OCI-LY1 (cell line): ENCODE data around the gene SLC9A6.

Experiments
- H2AFZ ChIP-seq: fragments of 200-600 bp; sonication (generic), shearing (Covaris generic); 2 replicates; pipeline ENCODE4 v1.6.0; 2014; ENCODE audit warnings: antibody characterized with exemption, mild to moderate bottlenecking, low read length
- H3F3A ChIP-seq: fragments of 200-600 bp; sonication (generic), shearing (Covaris generic); 2 replicates; pipeline ENCODE4 v1.6.0; 2014; ENCODE audit warnings: mild to moderate bottlenecking, antibody characterized with exemption, low read length, moderate library complexity; ENCODE audit not compliant: insufficient read depth
- H3K27ac ChIP-seq: fragments of 200-600 bp; sonication (generic); 2 replicates; pipeline ENCODE4 v1.5.1; 2014; ENCODE audit warnings: low read length, mixed run types, mild to moderate bottlenecking, low read depth; ENCODE audit not compliant: poor library complexity, severe bottlenecking
- H3K27me3 ChIP-seq: fragments of 200-600 bp; sonication (generic); 2 replicates; pipeline ENCODE4 v1.6.0; 2014; ENCODE audit warnings: antibody characterized with exemption, mild to moderate bottlenecking, low read length, moderate library complexity; ENCODE audit not compliant: insufficient read depth
- H3K36me3 ChIP-seq: fragments of 200-600 bp; sonication (generic); 2 replicates; pipeline ENCODE4 v1.6.1; 2014; ENCODE audit warnings: mild to moderate bottlenecking, antibody characterized with exemption, low read length, moderate library complexity, mixed read lengths; ENCODE audit not compliant: insufficient read depth
- H3K4me1 ChIP-seq: fragments of 200-600 bp; sonication (generic); 2 replicates; pipeline ENCODE4 v1.5.1; 2014; ENCODE audit warnings: mild to moderate bottlenecking, low read length, moderate library complexity; ENCODE audit not compliant: insufficient read depth, severe bottlenecking
- H3K4me2 ChIP-seq: fragments of 200-600 bp; sonication (generic), shearing (Covaris generic); 2 replicates; pipeline ENCODE4 v1.6.1; 2014; ENCODE audit warnings: low read length
- H3K4me3 ChIP-seq: fragments of 200-600 bp; sonication (generic); 2 replicates; pipeline ENCODE4 v1.5.1; 2014; ENCODE audit warnings: low read length, low read depth, mild to moderate bottlenecking, mixed read lengths; ENCODE audit not compliant: poor library complexity, severe bottlenecking
- H3K79me2 ChIP-seq: fragments of 200-600 bp; shearing (Covaris generic); 2 replicates; pipeline ENCODE4 v1.6.1; 2016; ENCODE audit warnings: mixed run types, low read length, mixed read lengths; ENCODE audit not compliant: insufficient read depth
- H3K9ac ChIP-seq: fragments of 200-600 bp; sonication (generic), shearing (Covaris generic); 2 replicates; pipeline ENCODE4 v1.6.1; 2014; ENCODE audit warnings: mild to moderate bottlenecking, low read length, mixed read lengths
- H3K9me2 ChIP-seq: fragments of 200-600 bp; sonication (generic), shearing (Covaris generic); 2 replicates; pipeline ENCODE4 v1.6.1; 2014; ENCODE audit warnings: low read depth, mild to moderate bottlenecking, low read length, mixed read lengths
- H3K9me3 ChIP-seq: fragments of 200-600 bp; shearing (Covaris generic); 2 replicates; pipeline ENCODE4 v1.6.1; 2014; ENCODE audit warnings: low read length, mixed read lengths
- H4K20me1 ChIP-seq: fragments of 200-600 bp; sonication (generic), shearing (Covaris generic); 2 replicates; pipeline ENCODE4 v1.6.0; 2016; ENCODE audit warnings: mild to moderate bottlenecking, low read length; ENCODE audit not compliant: insufficient read depth
- EZH2 ChIP-seq: fragments of 200-600 bp; sonication (generic), shearing (Covaris generic); IDR thresholded peaks from 2 replicates; pipeline ENCODE4 v1.8.0; 2017; ENCODE audit warnings: borderline replicate concordance, mixed run types, mild to moderate bottlenecking, antibody characterized with exemption, low read length, moderate library complexity, mixed read lengths
- TF ChIP-seq, protein P1 (sequence below): fragments of 200-600 bp; sonication (generic), shearing (Covaris generic); IDR thresholded peaks from 2 replicates; pipeline ENCODE4 v1.5.1; 2017; ENCODE audit warnings: mild to moderate bottlenecking, antibody characterized with exemption, low read length, moderate library complexity, mixed read lengths

Gene SLC9A6

DNA sequence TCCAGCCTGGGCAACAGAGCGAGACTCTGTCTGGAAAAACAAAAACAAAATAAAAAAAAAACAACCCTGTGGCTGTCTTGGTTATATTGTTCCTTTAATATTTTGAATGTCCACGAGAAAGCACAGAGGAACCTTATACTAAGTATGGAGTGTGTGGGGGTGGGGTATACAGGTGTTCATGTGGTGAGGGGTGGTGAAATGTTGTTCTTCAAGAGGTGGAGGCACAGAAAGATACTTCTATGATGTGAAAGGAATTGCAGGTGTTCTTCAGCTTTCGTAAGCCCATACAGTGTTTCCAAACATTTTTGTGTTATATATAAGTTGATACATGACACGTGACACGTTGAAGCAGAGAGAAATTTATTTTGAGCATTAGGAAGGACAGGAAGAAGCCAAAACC lies 46.4 kb downstream of the SLC9A6 start:
- no peak overlapping the region for H3K4me3 ChIP-seq
- no peak overlapping the region for H2AFZ ChIP-seq
- no peaks in the 10 kb centered on the region for H3K9me2 ChIP-seq
- H3K9me3 ChIP-seq = no peaks in the 10 kb centered on the region
- no peaks in the 10 kb centered on the region for H3K79me2 ChIP-seq
- no peaks in the 10 kb centered on the region for H4K20me1 ChIP-seq
- no peak overlapping the region for H3K4me2 ChIP-seq
- H3K27ac ChIP-seq = no peak overlapping the region
- no peaks in the 10 kb centered on the region for H3F3A ChIP-seq
- no peaks in the 10 kb centered on the region for H3K36me3 ChIP-seq
- no peaks in the 10 kb centered on the region for H3K4me1 ChIP-seq
- no peak overlapping the region for H3K9ac ChIP-seq
- TF ChIP-seq, protein P1, sequence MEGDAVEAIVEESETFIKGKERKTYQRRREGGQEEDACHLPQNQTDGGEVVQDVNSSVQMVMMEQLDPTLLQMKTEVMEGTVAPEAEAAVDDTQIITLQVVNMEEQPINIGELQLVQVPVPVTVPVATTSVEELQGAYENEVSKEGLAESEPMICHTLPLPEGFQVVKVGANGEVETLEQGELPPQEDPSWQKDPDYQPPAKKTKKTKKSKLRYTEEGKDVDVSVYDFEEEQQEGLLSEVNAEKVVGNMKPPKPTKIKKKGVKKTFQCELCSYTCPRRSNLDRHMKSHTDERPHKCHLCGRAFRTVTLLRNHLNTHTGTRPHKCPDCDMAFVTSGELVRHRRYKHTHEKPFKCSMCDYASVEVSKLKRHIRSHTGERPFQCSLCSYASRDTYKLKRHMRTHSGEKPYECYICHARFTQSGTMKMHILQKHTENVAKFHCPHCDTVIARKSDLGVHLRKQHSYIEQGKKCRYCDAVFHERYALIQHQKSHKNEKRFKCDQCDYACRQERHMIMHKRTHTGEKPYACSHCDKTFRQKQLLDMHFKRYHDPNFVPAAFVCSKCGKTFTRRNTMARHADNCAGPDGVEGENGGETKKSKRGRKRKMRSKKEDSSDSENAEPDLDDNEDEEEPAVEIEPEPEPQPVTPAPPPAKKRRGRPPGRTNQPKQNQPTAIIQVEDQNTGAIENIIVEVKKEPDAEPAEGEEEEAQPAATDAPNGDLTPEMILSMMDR = no peak
- no peak for TF ChIP-seq EZH2
- no peaks in the 10 kb centered on the region for H3K27me3 ChIP-seq

DNA sequence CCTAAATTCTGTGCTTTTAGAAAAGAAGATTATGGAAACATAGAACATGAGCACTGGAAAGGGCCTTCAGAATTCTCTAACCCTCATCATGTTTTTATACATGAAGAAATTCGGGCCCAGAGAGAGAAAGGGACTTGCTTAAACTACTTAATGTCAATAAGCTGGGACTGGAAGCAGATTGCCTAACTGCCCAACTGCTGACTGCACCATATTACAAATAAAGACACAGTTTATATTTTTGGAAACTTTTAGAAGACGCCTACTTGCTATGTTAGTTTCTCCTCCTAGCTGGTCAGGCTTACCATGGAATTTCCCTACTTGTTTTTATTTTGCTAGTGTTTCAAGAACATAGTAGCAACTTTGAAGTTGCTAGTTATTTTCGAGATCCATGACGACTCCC lies 47.1 kb downstream of the SLC9A6 start:
- Histone ChIP-seq H3K4me3 (no peak overlapping the region), H3K9ac (no peak overlapping the region), H3K9me2 (no peaks in the 10 kb centered on the region), H3K4me2 (no peak overlapping the region), H3F3A (no peaks in the 10 kb centered on the region), H3K9me3 (no peaks in the 10 kb centered on the region), H3K27ac (no peak overlapping the region), H2AFZ (no peak overlapping the region), H3K79me2 (no peaks in the 10 kb centered on the region), H4K20me1 (no peaks in the 10 kb centered on the region), H3K36me3 (no peaks in the 10 kb centered on the region), H3K27me3 (no peaks in the 10 kb centered on the region), H3K4me1 (no peaks in the 10 kb centered on the region)
- no peak for TF ChIP-seq EZH2
- TF ChIP-seq, protein P1 = no peak

DNA sequence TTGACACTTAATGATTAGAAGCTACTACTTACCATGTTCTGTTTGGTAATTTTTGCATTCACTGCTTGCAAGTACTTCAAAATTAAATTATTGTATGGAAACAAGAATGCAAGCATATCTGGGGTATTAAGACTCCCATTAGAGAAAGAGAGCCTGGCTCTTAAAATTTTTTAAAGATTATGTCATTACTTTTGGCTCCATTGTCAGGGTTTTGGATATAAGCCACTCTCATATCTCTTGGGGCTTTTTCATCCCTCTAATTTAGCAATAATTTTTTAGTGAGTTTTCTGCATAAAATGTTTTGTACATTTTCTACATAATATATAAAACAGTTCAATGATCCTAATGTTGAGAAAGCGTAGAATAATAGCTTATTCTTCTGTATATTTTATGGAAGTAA lies 49.4 kb downstream of the SLC9A6 start:
- Histone ChIP-seq H3K79me2 (no peaks in the 10 kb centered on the region), H4K20me1 (no peaks in the 10 kb centered on the region), H3K4me3 (no peak overlapping the region), H3K4me1 (no peaks in the 10 kb centered on the region), H3F3A (no peaks in the 10 kb centered on the region), H3K27ac (no peak overlapping the region), H3K27me3 (no peaks in the 10 kb centered on the region), H3K36me3 (no peaks in the 10 kb centered on the region), H3K4me2 (no peak overlapping the region), H3K9ac (no peak overlapping the region), H2AFZ (no peak overlapping the region), H3K9me2 (no peaks in the 10 kb centered on the region), H3K9me3 (no peaks in the 10 kb centered on the region)
- TF ChIP-seq, protein P1 = no peak
- TF ChIP-seq EZH2 = no peak
